Karpas-422 (cell line): ENCODE measurements around the gene POLK. TPM values are rescaled to one million over a fixed set of nuclear protein-coding genes. Genes with fewer than 3 reads are reported as not detected.

Experiments used
- DNase-seq: peaks from one replicate; pipeline ENCODE4 v3.0.0-alpha.2; 2015
- H2AFZ ChIP-seq: fragments of 200-600 bp; sonication (generic); 2 replicates; pipeline ENCODE4 v1.6.1; 2014; ENCODE audit warnings: antibody characterized with exemption, low read length, mixed read lengths
- H3K27ac ChIP-seq: fragments of 200-600 bp; sonication (generic); 2 replicates; pipeline ENCODE4 v1.5.1; 2014; ENCODE audit warnings: mild to moderate bottlenecking, low read length, moderate library complexity
- H3K27me3 ChIP-seq: fragments of 200-600 bp; sonication (generic); 2 replicates; pipeline ENCODE4 v1.6.1; 2014; ENCODE audit warnings: low read length, mixed read lengths
- H3K36me3 ChIP-seq: fragments of 200-600 bp; sonication (generic); 2 replicates; pipeline ENCODE4 v1.6.1; 2014; ENCODE audit warnings: low read length, mixed read lengths; ENCODE audit not compliant: insufficient read depth
- H3K4me1 ChIP-seq: fragments of 200-600 bp; sonication (generic); 2 replicates; pipeline ENCODE4 v1.6.1; 2014; ENCODE audit warnings: mild to moderate bottlenecking, low read length, mixed read lengths
- H3K4me2 ChIP-seq: fragments of 200-600 bp; sonication (generic); 2 replicates; pipeline ENCODE4 v1.6.1; 2014; ENCODE audit warnings: low read length, low read depth, mild to moderate bottlenecking; ENCODE audit not compliant: poor library complexity, severe bottlenecking
- H3K4me3 ChIP-seq: fragments of 200-600 bp; sonication (generic); 2 replicates; pipeline ENCODE4 v1.5.1; 2014; ENCODE audit warnings: mild to moderate bottlenecking, antibody characterized with exemption, low read length, mixed read lengths
- H3K79me2 ChIP-seq: fragments of 200-600 bp; sonication (generic); 2 replicates; pipeline ENCODE4 v1.6.1; 2014; ENCODE audit warnings: mild to moderate bottlenecking, low read length, mixed read lengths
- H3K9ac ChIP-seq: fragments of 200-600 bp; sonication (generic); 2 replicates; pipeline ENCODE4 v1.6.0; 2014; ENCODE audit warnings: low read length
- H3K9me2 ChIP-seq: fragments of 200-600 bp; sonication (generic), shearing (Covaris generic); replicated peaks from 2 replicates; pipeline ENCODE4 v1.6.0; 2014; ENCODE audit warnings: mild to moderate bottlenecking, low read length, moderate library complexity; ENCODE audit not compliant: insufficient read depth
- H3K9me3 ChIP-seq: fragments of 300-700, 200-600 bp; sonication (generic); 2 replicates; pipeline ENCODE4 v1.6.1; 2014; ENCODE audit warnings: low read length, mixed read lengths
- H4K20me1 ChIP-seq: fragments of 200-600 bp; sonication (generic); 2 replicates; pipeline ENCODE4 v1.6.1; 2014; ENCODE audit warnings: mild to moderate bottlenecking, antibody characterized with exemption, low read length, low read depth; ENCODE audit not compliant: insufficient read depth
- total RNA-seq: library from RNA; depleted of rRNA; stranded (reverse); fragments of >200 nt; shearing (Covaris generic); gene quantifications from 2 replicates; pipeline ENCODE4 v1.2.3, GENCODE V29; 2014; ENCODE audit warnings: low replicate concordance

POLK gene
- total RNA-seq, 1 experiment from 2014 or later: 28.4 TPM

DNA sequence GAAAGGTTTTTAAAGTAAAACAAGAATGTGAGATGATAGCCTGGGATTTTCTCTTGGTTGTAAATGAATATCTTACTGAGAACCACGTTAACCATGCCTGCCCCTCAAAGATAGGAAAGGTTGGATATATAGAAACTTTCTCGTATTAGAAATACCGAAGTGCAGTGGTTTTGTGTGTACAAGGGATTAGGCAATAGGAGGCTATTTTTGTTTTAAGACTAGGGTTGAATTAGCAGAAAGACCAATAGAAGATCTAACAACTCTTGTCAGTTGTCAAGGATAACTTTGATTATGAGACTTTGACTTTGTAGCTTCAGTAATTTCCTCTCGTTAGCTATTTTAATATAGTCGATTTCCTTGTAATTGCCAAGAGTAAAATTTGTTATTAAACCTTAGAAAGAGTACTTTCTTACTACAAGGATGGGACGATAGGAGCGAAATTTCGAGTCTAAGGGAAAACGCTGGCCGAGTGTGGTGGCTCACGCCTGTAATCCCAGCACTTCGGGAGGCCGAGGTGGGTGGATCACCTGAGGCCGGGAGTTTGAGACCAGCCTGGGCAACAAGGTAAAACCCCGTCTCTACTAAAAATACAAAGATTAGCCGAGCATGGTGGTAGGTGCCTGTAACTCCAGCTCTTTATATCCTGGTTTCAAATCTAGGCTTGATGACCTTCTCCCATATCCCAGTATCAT lies 838 bp downstream of the POLK start:
- Histone ChIP-seq H3K9me2 (no peaks in the 10 kb centered on the region), H3K27me3 (no peaks in the 10 kb centered on the region), H3K27ac (peak overlapping the region; percentile 75), H2AFZ (peak overlapping the region; percentile 40; the same call in 1 of the 2 replicates), H4K20me1 (no peaks in the 10 kb centered on the region), H3K9ac (peak overlapping the region; percentile 76), H3K4me2 (peak overlapping the region; percentile 77), H3K4me1 (peaks cover 50% of the 10 kb centered on the region), H3K9me3 (no peaks in the 10 kb centered on the region), H3K36me3 (peaks cover 7% of the 10 kb centered on the region; the same call in 1 of the 2 replicates), H3K79me2 (peaks cover 93% of the 10 kb centered on the region), H3K4me3 (peak overlapping the region; percentile 92)
- DNase-seq: peak; percentile 62

DNA sequence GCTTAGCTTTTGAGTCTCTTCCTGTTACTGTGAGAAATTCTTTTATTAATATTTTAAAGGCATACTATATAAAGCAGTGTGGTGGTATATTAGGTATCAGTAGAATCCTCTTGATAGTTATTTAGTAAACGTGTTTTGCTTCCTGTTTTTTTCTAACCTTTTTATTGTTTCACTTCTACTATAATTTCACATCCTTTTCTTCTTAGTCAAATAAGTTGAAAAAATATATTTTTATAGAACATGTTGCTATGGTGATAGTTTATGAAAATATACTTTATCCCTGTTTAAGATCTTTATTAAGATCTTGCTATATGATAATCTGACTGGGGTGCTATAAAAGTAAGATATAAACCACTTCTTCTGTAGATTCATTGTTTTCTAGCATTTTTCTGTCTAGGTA lies 2.1 kb downstream of the POLK start:
- peak overlapping the region; percentile 92 for H3K4me3 ChIP-seq
- H3K79me2 ChIP-seq: peaks cover 93% of the 10 kb centered on the region
- peak overlapping the region; percentile 57 for H3K27ac ChIP-seq
- no peaks in the 10 kb centered on the region for H4K20me1 ChIP-seq
- peak overlapping the region; percentile 77 for H3K4me2 ChIP-seq
- 0 out of 2 replicates have a peak, but pooled peaks cover 3% of the 10 kb centered on the region for H3K9me3 ChIP-seq
- H3K9ac ChIP-seq: peak overlapping the region; percentile 76
- H3K4me1 ChIP-seq: peaks cover 47% of the 10 kb centered on the region
- H3K36me3 ChIP-seq: peaks cover 5% of the 10 kb centered on the region; the same call in 1 of the 2 replicates
- H2AFZ ChIP-seq: peak overlapping the region; percentile 31; the same call in 1 of the 2 replicates
- DNase-seq: peak; percentile 57
- H3K27me3 ChIP-seq: no peaks in the 10 kb centered on the region
- H3K9me2 ChIP-seq: no peaks in the 10 kb centered on the region

DNA sequence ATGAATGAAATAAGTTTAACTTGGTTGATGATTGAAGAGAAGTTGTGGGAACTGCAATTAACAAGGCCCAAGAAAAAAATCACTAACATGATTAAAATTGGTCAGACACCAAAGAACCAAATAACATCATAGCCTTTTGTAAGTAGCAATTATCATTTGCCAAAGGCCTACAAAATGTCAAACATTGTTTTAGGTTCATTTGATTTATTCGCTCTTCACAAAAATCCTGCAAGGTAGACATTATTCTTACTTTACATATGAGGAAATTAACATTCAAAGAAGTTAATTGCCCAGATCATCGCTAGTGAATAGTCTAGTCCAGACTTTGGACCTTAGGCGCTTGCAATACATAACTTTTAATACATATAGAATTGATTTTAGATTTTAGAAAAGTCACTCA lies 2.6 kb downstream of the POLK start:
- Histone ChIP-seq H3K79me2 (peaks cover 93% of the 10 kb centered on the region), H3K4me2 (peak overlapping the region; percentile 77), H3K27ac (peak overlapping the region; percentile 57), H4K20me1 (no peaks in the 10 kb centered on the region), H3K4me3 (peak overlapping the region; percentile 92), H3K27me3 (no peaks in the 10 kb centered on the region), H3K9me2 (no peaks in the 10 kb centered on the region), H3K9ac (no peak overlapping the region), H3K4me1 (peaks cover 42% of the 10 kb centered on the region), H2AFZ (no peak overlapping the region), H3K9me3 (0 out of 2 replicates have a peak, but pooled peaks cover 3% of the 10 kb centered on the region), H3K36me3 (peaks cover 7% of the 10 kb centered on the region)
- no peak for DNase-seq

DNA sequence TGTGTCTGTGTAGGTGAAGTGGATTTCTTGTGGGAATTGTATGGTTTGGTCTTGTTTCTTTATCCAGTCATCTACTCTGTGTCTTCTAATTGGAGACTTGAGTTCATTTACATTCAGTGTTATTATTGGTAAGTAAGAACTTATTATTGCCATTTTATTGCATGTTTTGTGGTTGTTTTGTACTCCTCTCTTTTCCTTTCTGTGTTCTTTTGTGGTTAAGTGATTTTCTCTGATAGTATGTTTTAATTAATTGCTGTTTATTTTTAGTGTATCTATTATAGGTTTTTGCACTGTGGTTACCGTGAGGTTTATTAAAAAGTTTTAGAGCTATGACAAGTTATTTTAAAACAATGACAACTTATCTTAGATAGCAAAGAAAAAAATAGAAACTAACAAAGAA lies 8.1 kb downstream of the POLK start:
- DNase-seq: no peak
- Histone ChIP-seq H3K4me3 (no peak overlapping the region), H3K79me2 (peaks cover 94% of the 10 kb centered on the region), H3K4me1 (peaks cover 26% of the 10 kb centered on the region), H3K4me2 (no peak overlapping the region), H3K36me3 (peaks cover 34% of the 10 kb centered on the region), H2AFZ (no peak overlapping the region), H4K20me1 (no peaks in the 10 kb centered on the region), H3K27me3 (no peaks in the 10 kb centered on the region), H3K9ac (no peak overlapping the region), H3K9me2 (no peaks in the 10 kb centered on the region), H3K9me3 (peaks cover 31% of the 10 kb centered on the region), H3K27ac (no peak overlapping the region)

DNA sequence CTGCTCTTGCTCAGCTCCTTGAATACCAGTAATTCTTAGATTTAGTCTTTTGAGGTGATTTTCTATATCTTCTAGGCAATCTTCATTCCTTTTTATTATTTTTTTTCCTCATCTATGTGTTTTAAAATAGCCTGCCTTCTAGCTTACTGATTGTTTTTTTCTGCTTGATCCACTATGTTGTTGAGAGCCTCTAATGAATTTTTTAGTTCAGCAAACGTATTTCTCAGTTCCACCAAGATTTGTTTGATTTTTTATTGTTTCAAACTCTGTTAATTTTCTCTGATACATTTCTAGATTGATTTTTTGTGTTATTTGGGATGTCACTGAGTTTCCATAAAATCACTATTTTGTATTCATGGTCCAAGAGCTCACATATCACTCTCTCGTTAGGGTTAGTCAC lies 9.5 kb downstream of the POLK start:
- Histone ChIP-seq H3K27me3 (no peaks in the 10 kb centered on the region), H4K20me1 (no peaks in the 10 kb centered on the region), H3K9me3 (peaks cover 31% of the 10 kb centered on the region), H3K4me2 (no peak overlapping the region), H3K4me1 (peaks cover 29% of the 10 kb centered on the region), H3K9me2 (no peaks in the 10 kb centered on the region), H3K27ac (no peak overlapping the region), H3K9ac (no peak overlapping the region), H3K4me3 (no peak overlapping the region), H3K36me3 (peaks cover 30% of the 10 kb centered on the region), H3K79me2 (peaks cover 94% of the 10 kb centered on the region), H2AFZ (no peak overlapping the region)
- DNase-seq: no peak

DNA sequence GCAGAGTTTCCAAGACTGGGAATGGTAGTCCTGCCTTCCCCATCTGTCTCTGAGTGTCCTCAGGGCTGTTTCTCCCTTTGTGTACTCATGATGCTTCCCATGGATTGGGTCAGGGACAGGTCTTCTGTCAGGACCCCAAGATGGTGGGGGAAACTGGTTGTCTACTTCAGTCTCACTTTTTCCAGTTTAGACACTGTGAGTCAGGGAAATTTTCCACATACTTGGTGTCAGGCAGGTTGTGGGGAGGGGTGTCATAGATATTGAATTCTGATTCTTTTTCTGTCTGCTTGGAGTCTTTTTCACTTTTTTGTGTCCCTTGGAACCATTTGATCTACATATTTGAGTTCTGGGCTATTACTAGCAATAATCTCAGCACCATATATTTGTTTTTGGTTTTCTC lies 10.3 kb downstream of the POLK start:
- Histone ChIP-seq H3K9me2 (no peaks in the 10 kb centered on the region), H3K27ac (no peak overlapping the region)

DNA sequence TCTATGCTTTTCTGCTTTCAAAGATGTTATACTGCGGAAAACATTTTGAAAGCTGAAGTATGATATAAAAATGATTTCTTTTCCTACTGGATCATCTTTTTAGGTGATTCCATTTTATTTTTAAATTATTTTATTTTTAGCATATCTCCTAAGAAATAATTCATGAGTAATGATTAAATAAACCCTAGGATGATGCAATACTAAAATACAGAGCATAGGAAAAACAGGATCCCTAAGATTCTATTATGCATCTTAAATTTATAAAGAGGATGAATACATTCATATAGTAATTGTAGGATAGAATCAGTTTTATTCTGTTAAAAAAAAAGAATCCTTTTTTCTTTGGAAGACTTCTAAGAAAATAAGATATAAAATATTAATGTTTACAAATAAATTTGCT lies 10.9 kb downstream of the POLK start:
- Histone ChIP-seq H3K4me1 (peaks cover 30% of the 10 kb centered on the region), H3K27me3 (no peaks in the 10 kb centered on the region), H3K4me2 (no peak overlapping the region), H3K36me3 (peaks cover 30% of the 10 kb centered on the region), H4K20me1 (no peaks in the 10 kb centered on the region), H3K79me2 (peaks cover 95% of the 10 kb centered on the region), H3K9ac (no peak overlapping the region), H3K9me2 (no peaks in the 10 kb centered on the region), H2AFZ (no peak overlapping the region), H3K27ac (no peak overlapping the region), H3K4me3 (no peak overlapping the region), H3K9me3 (peaks cover 31% of the 10 kb centered on the region)
- DNase-seq: no peak

More for the DNA sequence above, 10.3 kb downstream of the POLK start:
- Histone ChIP-seq H3K79me2 (peaks cover 95% of the 10 kb centered on the region), H3K4me2 (no peak overlapping the region), H2AFZ (no peak overlapping the region), H3K9me3 (peaks cover 31% of the 10 kb centered on the region), H4K20me1 (no peaks in the 10 kb centered on the region), H3K4me3 (no peak overlapping the region), H3K4me1 (peaks cover 30% of the 10 kb centered on the region), H3K27me3 (no peaks in the 10 kb centered on the region), H3K36me3 (peaks cover 30% of the 10 kb centered on the region), H3K9ac (no peak overlapping the region)
- no peak for DNase-seq

DNA sequence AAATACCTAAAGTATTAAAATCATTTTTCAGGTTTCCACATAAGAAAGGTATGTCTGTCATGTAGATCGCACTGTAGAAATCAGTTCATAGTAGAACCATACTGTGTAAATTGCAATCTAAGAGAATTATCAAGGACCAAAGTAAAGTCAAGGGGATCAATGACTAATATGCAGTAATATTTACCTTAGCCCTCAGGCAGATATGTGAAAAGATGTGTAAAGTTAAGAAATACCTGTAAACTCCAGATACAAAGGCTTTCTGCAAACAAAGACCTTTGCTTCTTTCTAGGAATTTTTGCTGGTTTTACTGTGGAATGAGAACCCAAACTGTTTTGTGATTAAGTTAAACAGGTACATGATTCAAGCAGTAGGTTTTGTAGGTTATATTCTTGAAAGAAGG lies 11.6 kb downstream of the POLK start:
- H3K9me2 ChIP-seq: no peaks in the 10 kb centered on the region
- H3K27ac ChIP-seq: no peak overlapping the region
- H3K27me3 ChIP-seq: no peaks in the 10 kb centered on the region
- no peak overlapping the region for H3K9ac ChIP-seq
- H2AFZ ChIP-seq: no peak overlapping the region
- H3K79me2 ChIP-seq: peaks cover 94% of the 10 kb centered on the region
- H3K4me1 ChIP-seq: peaks cover 30% of the 10 kb centered on the region
- no peak for DNase-seq
- peak overlapping the region; percentile 21 for H3K4me2 ChIP-seq
- H4K20me1 ChIP-seq: no peaks in the 10 kb centered on the region
- peaks cover 30% of the 10 kb centered on the region for H3K36me3 ChIP-seq
- peaks cover 31% of the 10 kb centered on the region for H3K9me3 ChIP-seq
- no peak overlapping the region for H3K4me3 ChIP-seq
